Measurements from ENCODE around the gene C1QL1.
"Not testable (repeated sequence)": the region's sequence is repeated elsewhere in the genome, so short reads cannot be mapped to it uniquely, and the experiment has no call there.

Gene C1QL1

GRCh38 chr17:44959821-44960531 is 8.1 kb downstream of the C1QL1 start:
- H3K36me3 ChIP-seq (ENCODE audit: insufficient read depth, low read length): no peaks in the 10 kb centered on the region
- H3K27me3 ChIP-seq (ENCODE audit: insufficient read depth, low read length): no peaks in the 10 kb centered on the region
- H3K4me3 ChIP-seq (ENCODE audit: low read depth, low read length): no peak overlapping the region
- H2AFZ ChIP-seq (ENCODE audit: low read length, unreplicated experiment): no peak overlapping the region
- H3K79me2 ChIP-seq (ENCODE audit: control insufficient read depth, insufficient read depth, low read length, unreplicated experiment): no peaks in the 10 kb centered on the region
- H3K4me1 ChIP-seq (ENCODE audit: control insufficient read depth, insufficient read depth, low read length, unreplicated experiment): peaks cover 4% of the 10 kb centered on the region
- no peak overlapping the region for H3K27ac ChIP-seq (ENCODE audit: low read depth, low read length)

GRCh38 chr17:44956998-44957981 is 10.8 kb downstream of the C1QL1 start:
- Histone ChIP-seq H3K79me2 (ENCODE audit: control insufficient read depth, insufficient read depth, low read length, unreplicated experiment) (no peaks in the 10 kb centered on the region), H3K4me1 (ENCODE audit: control insufficient read depth, insufficient read depth, low read length, unreplicated experiment) (peaks cover 4% of the 10 kb centered on the region), H3K27me3 (ENCODE audit: insufficient read depth, low read length) (no peaks in the 10 kb centered on the region), H3K36me3 (ENCODE audit: insufficient read depth, low read length) (no peaks in the 10 kb centered on the region), H2AFZ (ENCODE audit: low read length, unreplicated experiment) (no peak overlapping the region), H3K4me3 (ENCODE audit: low read depth, low read length) (no peak overlapping the region), H3K27ac (ENCODE audit: low read depth, low read length) (no peak overlapping the region)

- H3K4me3 ChIP-seq (ENCODE audit: low read depth, low read length): no peak overlapping the region
- H3K36me3 ChIP-seq (ENCODE audit: insufficient read depth, low read length): no peaks in the 10 kb centered on the region
- no peak overlapping the region for H2AFZ ChIP-seq (ENCODE audit: low read length, unreplicated experiment)
- H3K27ac ChIP-seq (ENCODE audit: low read depth, low read length): no peak overlapping the region
- no peaks in the 10 kb centered on the region for H3K27me3 ChIP-seq (ENCODE audit: insufficient read depth, low read length)
- no peaks in the 10 kb centered on the region for H3K79me2 ChIP-seq (ENCODE audit: control insufficient read depth, insufficient read depth, low read length, unreplicated experiment)
- H3K4me1 ChIP-seq (ENCODE audit: control insufficient read depth, insufficient read depth, low read length, unreplicated experiment): peaks cover 4% of the 10 kb centered on the region
Measured at GRCh38 chr17:44955674-44956425, 12.3 kb downstream of the C1QL1 start.

GRCh38 chr17:44952946-44953475 is 15.1 kb downstream of the C1QL1 start:
- H3K4me1 ChIP-seq (ENCODE audit: control insufficient read depth, insufficient read depth, low read length, unreplicated experiment): peaks cover 3% of the 10 kb centered on the region
- H3K4me3 ChIP-seq (ENCODE audit: low read depth, low read length): no peak overlapping the region
- no peak overlapping the region for H2AFZ ChIP-seq (ENCODE audit: low read length, unreplicated experiment)
- no peaks in the 10 kb centered on the region for H3K79me2 ChIP-seq (ENCODE audit: control insufficient read depth, insufficient read depth, low read length, unreplicated experiment)
- no peak overlapping the region for H3K27ac ChIP-seq (ENCODE audit: low read depth, low read length)
- H3K36me3 ChIP-seq (ENCODE audit: insufficient read depth, low read length): no peaks in the 10 kb centered on the region
- no peaks in the 10 kb centered on the region for H3K27me3 ChIP-seq (ENCODE audit: insufficient read depth, low read length)

- Histone ChIP-seq H3K27ac (ENCODE audit: low read depth, low read length) (no peak overlapping the region; the same call in 1 of the 2 replicates), H3K4me1 (ENCODE audit: control insufficient read depth, insufficient read depth, low read length, unreplicated experiment) (peaks cover 4% of the 10 kb centered on the region), H3K79me2 (ENCODE audit: control insufficient read depth, insufficient read depth, low read length, unreplicated experiment) (peaks cover 42% of the 10 kb centered on the region), H3K36me3 (ENCODE audit: insufficient read depth, low read length) (no peaks in the 10 kb centered on the region), H3K4me3 (ENCODE audit: low read depth, low read length) (peak overlapping the region; percentile 100), H2AFZ (ENCODE audit: low read length, unreplicated experiment) (peak overlapping the region; percentile 87), H3K27me3 (ENCODE audit: insufficient read depth, low read length) (no peaks in the 10 kb centered on the region)
Measured at GRCh38 chr17:44948315-44948795, 19.7 kb downstream of the C1QL1 start.

- H2AFZ ChIP-seq (ENCODE audit: low read length, unreplicated experiment): peak within 1 kb of the TSS; percentile 87
- H3K79me2 ChIP-seq (ENCODE audit: control insufficient read depth, insufficient read depth, low read length, unreplicated experiment): peaks cover 48% of the 10 kb centered on the region
- peak within 1 kb of the TSS; percentile 59 for H3K27ac ChIP-seq (ENCODE audit: low read depth, low read length)
- peak within 1 kb of the TSS; percentile 100 for H3K4me3 ChIP-seq (ENCODE audit: low read depth, low read length)
- no peaks in the 10 kb centered on the region for H3K36me3 ChIP-seq (ENCODE audit: insufficient read depth, low read length)
- peaks cover 4% of the 10 kb centered on the region for H3K4me1 ChIP-seq (ENCODE audit: control insufficient read depth, insufficient read depth, low read length, unreplicated experiment)
- H3K27me3 ChIP-seq (ENCODE audit: insufficient read depth, low read length): no peaks in the 10 kb centered on the region
Measured at GRCh38 chr17:44947461-44948314, 20.4 kb downstream of the C1QL1 start, which contains the start of gene KIF18B. Gene KIF18B, minus strand, starts transcription at chr17:44947773. Its CDS starts 11,429 bp downstream, at chr17:44936344.

GRCh38 chr17:44945652-44946051 is 22.5 kb downstream of the C1QL1 start:
- not testable (repeated sequence) for H3K27ac ChIP-seq (ENCODE audit: low read depth, low read length); H3K27me3 ChIP-seq (ENCODE audit: insufficient read depth, low read length); H2AFZ ChIP-seq (ENCODE audit: low read length, unreplicated experiment); H3K36me3 ChIP-seq (ENCODE audit: insufficient read depth, low read length)
- Histone ChIP-seq H3K4me1 (ENCODE audit: control insufficient read depth, insufficient read depth, low read length, unreplicated experiment) (peaks cover 18% of the 10 kb centered on the region), H3K4me3 (ENCODE audit: low read depth, low read length) (peak overlapping the region; percentile 100; the same call in 1 of the 2 replicates), H3K79me2 (ENCODE audit: control insufficient read depth, insufficient read depth, low read length, unreplicated experiment) (peaks cover 67% of the 10 kb centered on the region)

GRCh38 chr17:44942456-44942855 is 25.6 kb downstream of the C1QL1 start:
- Histone ChIP-seq H3K4me3 (ENCODE audit: low read depth, low read length) (no peak overlapping the region), H3K36me3 (ENCODE audit: insufficient read depth, low read length) (peaks cover 7% of the 10 kb centered on the region), H2AFZ (ENCODE audit: low read length, unreplicated experiment) (no peak overlapping the region), H3K27me3 (ENCODE audit: insufficient read depth, low read length) (no peaks in the 10 kb centered on the region), H3K27ac (ENCODE audit: low read depth, low read length) (no peak overlapping the region), H3K79me2 (ENCODE audit: control insufficient read depth, insufficient read depth, low read length, unreplicated experiment) (peaks cover 85% of the 10 kb centered on the region), H3K4me1 (ENCODE audit: control insufficient read depth, insufficient read depth, low read length, unreplicated experiment) (peaks cover 17% of the 10 kb centered on the region)

GRCh38 chr17:44941712-44942331 is 26.3 kb downstream of the C1QL1 start:
- Histone ChIP-seq H3K4me3 (ENCODE audit: low read depth, low read length) (no peak overlapping the region), H3K27me3 (ENCODE audit: insufficient read depth, low read length) (no peaks in the 10 kb centered on the region), H3K27ac (ENCODE audit: low read depth, low read length) (no peak overlapping the region), H3K79me2 (ENCODE audit: control insufficient read depth, insufficient read depth, low read length, unreplicated experiment) (peaks cover 85% of the 10 kb centered on the region), H2AFZ (ENCODE audit: low read length, unreplicated experiment) (no peak overlapping the region), H3K36me3 (ENCODE audit: insufficient read depth, low read length) (peaks cover 7% of the 10 kb centered on the region), H3K4me1 (ENCODE audit: control insufficient read depth, insufficient read depth, low read length, unreplicated experiment) (peaks cover 17% of the 10 kb centered on the region)

All from ACC112 (cell line).